ENCODE measurements around the gene KRTAP6-1.

KRTAP6-1 gene

GRCh38 chr21:30613836-30614235 lies at the start of gene KRTAP6-1:
Gene KRTAP6-1 (minus strand): TSS chr21:30613930. CDS start chr21:30613904, 26 bp downstream.
- DNase-seq = no peak

- no peak for DNase-seq
Measured at GRCh38 chr21:30652891-30653290, 39.2 kb upstream of the KRTAP6-1 start.

DNA sequence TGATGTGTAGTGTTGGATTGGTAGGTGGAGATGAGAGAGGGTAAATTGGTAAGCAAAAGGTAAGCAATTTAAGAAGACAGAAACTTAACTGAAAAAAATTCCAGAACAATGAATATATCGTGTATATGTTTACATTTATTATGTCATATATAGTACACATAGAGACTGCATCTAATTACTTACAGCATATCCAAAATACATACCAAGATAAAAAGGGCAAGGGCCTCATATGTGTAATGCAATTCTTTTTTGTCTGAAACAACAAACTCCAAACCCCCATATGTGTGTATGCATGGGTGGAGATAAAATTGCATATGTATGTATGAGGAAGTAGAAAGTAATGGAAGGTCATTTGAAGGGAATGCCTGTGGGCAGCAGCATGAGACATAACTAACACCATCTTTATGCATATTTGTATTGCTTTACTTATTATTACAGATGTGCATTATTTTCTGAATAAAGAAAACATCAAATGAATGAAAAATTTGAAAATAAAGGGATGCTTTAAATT lies 33.2 kb upstream of the KRTAP6-1 start:
- DNase-seq = no peak

GRCh38 chr21:30642564-30642963 lies 28.8 kb upstream of the KRTAP6-1 start, which contains the start of gene KRTAP20-3:
Gene KRTAP20-3 (plus strand): TSS chr21:30642864.
- no peak for DNase-seq

DNA sequence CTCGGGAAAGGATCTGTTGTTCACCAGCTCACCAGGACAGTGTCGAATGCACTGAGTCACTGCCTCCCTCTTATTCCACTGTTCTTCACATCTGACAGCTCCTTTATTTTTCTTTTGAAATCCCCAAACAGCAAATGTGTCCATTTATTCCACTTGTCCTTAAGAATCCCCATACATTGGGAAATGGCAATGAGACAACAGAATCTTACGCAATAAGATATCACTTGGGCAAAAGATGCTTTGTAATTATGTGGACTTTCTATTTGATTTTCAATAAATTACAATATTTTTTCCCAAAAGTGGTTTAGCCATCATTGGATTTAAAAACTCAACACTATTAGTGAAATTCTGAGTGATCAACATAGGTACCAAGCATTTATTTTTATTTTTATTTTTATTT lies 25.0 kb upstream of the KRTAP6-1 start:
- no peak for DNase-seq

DNA sequence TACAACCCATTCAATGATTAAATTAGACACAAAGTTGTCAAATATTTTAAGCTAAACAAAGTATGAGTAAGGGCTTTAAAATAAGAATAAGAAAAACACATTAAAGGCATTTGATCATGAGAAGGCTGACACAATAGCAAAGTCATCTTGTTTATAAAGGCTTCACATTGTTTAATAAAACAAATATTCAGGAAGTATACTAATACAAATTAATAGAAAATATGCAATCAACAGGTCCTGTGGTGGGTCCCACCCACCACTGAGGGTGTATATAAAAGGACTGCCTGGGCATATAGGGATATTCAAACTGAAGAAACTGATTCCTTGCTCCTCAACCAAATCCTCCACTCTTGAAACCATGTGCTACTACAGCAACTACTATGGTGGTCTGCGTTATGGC lies 21.2 kb upstream of the KRTAP6-1 start, which contains the start of gene KRTAP20-2:
KRTAP20-2 (plus strand) TSS at position 301 of the 400 bp plus-strand sequence; CDS start at position 359, 58 bp downstream.
- no peak for DNase-seq

- DNase-seq = no peak
Measured at GRCh38 chr21:30629200-30629599, 15.5 kb upstream of the KRTAP6-1 start.

- no peak for DNase-seq
Measured at GRCh38 chr21:30628109-30628508, 14.4 kb upstream of the KRTAP6-1 start.

DNA sequence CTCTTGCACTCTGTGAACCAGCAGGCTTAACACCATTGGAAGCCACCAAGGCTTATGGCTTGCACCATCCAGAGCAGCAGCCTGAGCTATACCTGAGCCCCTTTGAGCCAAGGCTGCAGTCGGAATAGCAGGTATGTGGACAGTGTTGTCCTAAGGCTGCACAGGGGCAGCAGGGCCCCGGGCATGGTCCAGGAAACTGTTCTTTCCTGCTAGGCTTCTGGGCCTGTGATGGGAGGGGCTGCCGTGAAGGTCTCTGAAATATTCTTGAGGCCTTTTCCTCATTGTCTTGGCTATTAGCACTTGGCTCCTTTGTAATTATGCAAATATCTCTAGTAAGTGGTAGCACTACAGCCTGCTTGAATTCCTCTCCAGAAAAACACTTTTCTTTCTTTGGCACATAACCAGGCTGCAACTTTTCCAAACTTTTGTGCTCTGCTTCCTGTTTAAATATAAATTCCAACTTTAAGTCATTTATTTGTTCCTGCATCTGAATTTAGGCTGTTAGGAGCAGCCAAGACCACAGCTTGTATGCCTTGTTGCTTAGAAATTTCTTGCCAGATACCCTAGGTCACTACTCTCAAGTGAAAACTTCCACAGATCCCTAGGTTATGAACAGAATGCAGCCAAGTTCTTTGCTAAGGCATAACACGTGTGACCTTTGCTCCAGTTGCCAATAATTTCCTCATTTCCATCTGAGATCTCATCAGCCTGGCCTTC lies 11.9 kb upstream of the KRTAP6-1 start:
- DNase-seq = no peak

- DNase-seq = no peak
Measured at GRCh38 chr21:30623362-30623761, 9.6 kb upstream of the KRTAP6-1 start.

GRCh38 chr21:30620522-30620921 lies 6.8 kb upstream of the KRTAP6-1 start, which contains the start of gene KRTAP20-4:
Gene KRTAP20-4 (plus strand): TSS chr21:30620627.
- no peak for DNase-seq

GRCh38 chr21:30620080-30620479 lies 6.3 kb upstream of the KRTAP6-1 start:
- no peak for DNase-seq

DNA sequence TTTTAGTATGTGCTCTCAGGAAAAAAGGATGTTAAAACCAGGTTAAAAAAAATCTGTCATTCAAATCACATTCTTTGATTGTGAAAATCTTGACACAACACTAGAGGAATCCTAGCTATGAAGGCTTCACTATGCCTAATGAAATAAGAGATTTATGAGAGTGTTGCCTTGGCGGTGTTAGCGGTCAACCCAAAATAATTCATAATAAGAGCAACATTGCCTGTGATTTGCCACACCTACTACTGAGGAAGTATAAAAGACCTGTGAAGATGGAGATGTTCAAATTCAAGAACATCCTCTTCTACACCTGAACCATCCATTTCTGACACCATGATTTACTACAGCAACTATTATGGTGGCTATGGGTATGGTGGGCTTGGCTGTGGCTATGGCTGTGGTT lies 2.4 kb upstream of the KRTAP6-1 start, which contains the start of gene KRTAP20-1:
KRTAP20-1 (plus strand) TSS at position 301 of the 400 bp plus-strand sequence; CDS start at position 331, 30 bp downstream.
- no peak for DNase-seq

DNA sequence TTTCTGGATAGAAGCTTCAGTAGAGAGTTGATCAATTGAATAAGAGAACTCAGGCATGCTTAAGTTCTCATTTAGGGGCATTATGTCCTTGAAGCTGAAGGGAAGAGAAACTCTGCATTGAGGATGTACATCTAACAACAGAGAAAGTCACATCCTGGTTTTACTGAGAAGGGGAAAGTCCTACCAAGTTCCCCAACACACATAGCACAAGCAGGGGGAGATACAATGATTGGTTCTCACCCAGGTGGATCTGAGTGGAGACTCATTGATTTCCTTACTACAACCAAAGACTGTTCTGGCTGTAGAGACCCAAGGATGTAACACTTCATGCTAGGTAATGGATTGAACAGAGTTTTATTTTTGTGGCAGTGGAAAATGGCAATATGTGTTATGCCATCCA lies 1.5 kb upstream of the KRTAP6-1 start:
- no peak for DNase-seq

- DNase-seq = no peak
Measured at GRCh38 chr21:30612132-30612531, 1.6 kb downstream of the KRTAP6-1 start.

GRCh38 chr21:30605968-30606367 lies 7.8 kb downstream of the KRTAP6-1 start:
- no peak for DNase-seq

DNA sequence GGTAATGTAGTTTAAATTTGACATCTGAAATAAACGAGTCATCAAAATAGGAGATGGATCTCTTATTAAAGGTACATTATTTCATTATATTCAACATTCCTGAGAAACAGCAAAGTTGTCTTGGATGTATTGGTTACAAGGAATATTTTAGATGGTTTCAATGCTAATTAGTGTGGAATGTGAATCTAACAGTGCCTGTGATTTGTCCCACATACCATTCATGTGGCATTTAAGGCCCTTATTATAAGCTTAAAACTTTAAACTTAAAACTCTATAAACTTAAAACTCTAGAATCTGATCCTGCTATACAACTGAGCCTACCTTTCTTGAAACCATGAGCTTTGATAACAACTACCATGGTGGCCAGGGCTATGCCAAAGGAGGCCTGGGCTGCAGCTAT lies 12.9 kb downstream of the KRTAP6-1 start, which contains the start of gene KRTAP22-1:
KRTAP22-1 (plus strand) TSS at position 301 of the 400 bp plus-strand sequence.
- DNase-seq = no peak

DNA sequence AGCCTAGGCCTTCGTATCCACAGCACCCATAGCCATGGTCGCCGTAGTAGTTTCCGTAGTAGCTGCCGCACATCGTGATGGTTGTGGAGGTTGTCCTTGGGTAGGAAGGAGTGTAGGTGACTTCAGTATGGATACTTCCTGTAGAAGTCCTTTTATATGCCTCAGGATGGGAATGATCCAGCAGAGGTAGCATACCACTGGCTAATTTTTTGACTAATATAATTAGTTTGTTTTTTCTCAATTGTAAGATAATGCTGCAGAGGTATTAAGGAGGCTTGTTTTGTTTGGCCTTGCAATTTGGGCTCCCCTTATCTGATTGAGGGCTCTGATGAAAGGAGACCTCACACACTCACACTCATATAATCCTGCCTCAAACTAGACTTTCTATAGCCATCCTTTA lies 14.9 kb downstream of the KRTAP6-1 start, which contains the start of gene KRTAP6-2:
KRTAP6-2 (minus strand) TSS at position 101 of the 400 bp plus-strand sequence; CDS start at position 73, 28 bp downstream.
- DNase-seq = no peak

GRCh38 chr21:30592140-30592539 lies 21.6 kb downstream of the KRTAP6-1 start, which contains the start of gene KRTAP6-3:
Gene KRTAP6-3 (plus strand): TSS chr21:30592440. CDS start chr21:30592446, 6 bp downstream.
- DNase-seq = no peak

- no peak for DNase-seq
Measured at GRCh38 chr21:30590297-30590696, 23.4 kb downstream of the KRTAP6-1 start, which contains the start of gene KRTAP22-2. Gene KRTAP22-2 (minus strand): TSS chr21:30590397.

- DNase-seq = no peak
Measured at GRCh38 chr21:30582870-30583269, 30.9 kb downstream of the KRTAP6-1 start.

- DNase-seq = no peak
Measured at GRCh38 chr21:30580132-30580531, 33.6 kb downstream of the KRTAP6-1 start.

- no peak for DNase-seq
Measured at GRCh38 chr21:30579346-30579745, 34.4 kb downstream of the KRTAP6-1 start.

- DNase-seq = no peak
Measured at GRCh38 chr21:30577766-30578165, 36.0 kb downstream of the KRTAP6-1 start.

All from T1000 (cell line).